Measurements from ENCODE around the gene HEPN1. TPM values are rescaled to one million over a fixed set of nuclear protein-coding genes. Genes with fewer than 3 reads are reported as not detected.

Gene HEPN1
- total RNA-seq, 4 donors from 2014 or later = 0.56 TPM; not detected in 3

- TF ChIP-seq, protein P1, sequence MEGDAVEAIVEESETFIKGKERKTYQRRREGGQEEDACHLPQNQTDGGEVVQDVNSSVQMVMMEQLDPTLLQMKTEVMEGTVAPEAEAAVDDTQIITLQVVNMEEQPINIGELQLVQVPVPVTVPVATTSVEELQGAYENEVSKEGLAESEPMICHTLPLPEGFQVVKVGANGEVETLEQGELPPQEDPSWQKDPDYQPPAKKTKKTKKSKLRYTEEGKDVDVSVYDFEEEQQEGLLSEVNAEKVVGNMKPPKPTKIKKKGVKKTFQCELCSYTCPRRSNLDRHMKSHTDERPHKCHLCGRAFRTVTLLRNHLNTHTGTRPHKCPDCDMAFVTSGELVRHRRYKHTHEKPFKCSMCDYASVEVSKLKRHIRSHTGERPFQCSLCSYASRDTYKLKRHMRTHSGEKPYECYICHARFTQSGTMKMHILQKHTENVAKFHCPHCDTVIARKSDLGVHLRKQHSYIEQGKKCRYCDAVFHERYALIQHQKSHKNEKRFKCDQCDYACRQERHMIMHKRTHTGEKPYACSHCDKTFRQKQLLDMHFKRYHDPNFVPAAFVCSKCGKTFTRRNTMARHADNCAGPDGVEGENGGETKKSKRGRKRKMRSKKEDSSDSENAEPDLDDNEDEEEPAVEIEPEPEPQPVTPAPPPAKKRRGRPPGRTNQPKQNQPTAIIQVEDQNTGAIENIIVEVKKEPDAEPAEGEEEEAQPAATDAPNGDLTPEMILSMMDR (IDR thresholded peaks at IDR 0.05) = no peak
- DNase-seq (ENCODE audit: low spot score) = no peak
- ATAC-seq (ENCODE audit: low FRiP score) = no peak
These were observed 28.2 kb upstream of the HEPN1 start for GRCh38 chr11:124890683-124891372.

DNA sequence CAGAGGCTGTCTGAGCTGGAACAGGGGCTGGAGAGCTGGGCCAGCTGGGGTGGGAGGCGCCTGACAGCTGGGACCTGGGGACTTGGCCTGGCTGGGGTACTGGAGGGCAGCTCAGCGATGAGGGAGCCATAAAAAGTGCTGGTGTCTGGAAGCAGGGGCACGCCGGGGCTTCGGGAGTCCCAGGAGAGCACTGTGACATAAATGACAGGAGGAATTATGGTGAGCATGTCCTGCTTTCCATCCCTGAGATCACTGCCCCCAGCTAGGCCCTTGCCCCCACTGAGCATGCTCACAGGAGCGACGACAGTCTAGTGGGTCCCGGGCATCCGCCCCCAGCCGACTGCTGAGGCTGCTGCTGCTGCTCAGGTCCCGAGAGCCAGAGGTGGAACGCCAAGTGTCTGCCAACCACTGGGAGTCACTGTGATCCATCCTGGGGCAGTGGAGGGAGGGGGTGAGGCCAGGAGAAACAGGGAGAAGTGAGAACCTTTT lies 27.6 kb upstream of the HEPN1 start:
- ATAC-seq (ENCODE audit: low FRiP score) = no peak
- no peak for DNase-seq (ENCODE audit: low spot score)
- TF ChIP-seq, protein P1 (IDR thresholded peaks at IDR 0.05) = no peak

GRCh38 chr11:124892146-124892545 lies 26.9 kb upstream of the HEPN1 start:
- DNase-seq (ENCODE audit: low spot score) = no peak

DNA sequence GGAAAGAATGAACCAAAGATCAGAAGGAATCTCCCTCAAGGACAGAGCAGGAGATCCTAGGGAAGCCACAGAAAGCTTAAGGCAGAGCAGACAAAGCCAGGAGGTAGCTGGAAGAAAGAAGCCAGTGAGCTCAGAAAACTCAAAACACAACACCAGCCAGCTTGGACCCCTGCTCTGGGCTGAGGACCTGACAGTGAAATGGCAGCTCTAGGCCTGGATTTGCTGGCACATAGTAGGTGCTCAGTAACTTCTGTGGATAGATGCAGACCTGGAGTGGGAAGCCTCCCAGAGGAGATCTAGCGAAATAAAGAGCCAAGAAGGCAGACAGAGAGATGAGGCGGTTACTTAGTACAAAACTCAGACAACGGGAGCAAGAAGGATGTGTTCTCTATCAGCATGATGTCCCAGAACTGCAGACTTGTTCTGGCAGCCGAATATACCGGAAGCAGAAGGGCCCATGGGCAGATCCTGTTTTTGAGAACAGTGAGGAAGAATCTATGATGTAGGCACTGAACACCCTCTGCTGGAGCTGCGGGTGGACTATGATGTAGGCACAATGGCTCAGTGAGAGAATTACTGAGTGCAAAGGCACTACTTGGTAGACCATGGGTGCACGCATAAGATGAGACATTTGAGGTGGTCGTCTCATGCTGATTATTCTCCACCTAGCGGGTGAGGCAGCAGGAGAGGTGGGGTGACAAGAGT lies 26.1 kb upstream of the HEPN1 start:
- TF ChIP-seq, protein P1 (IDR thresholded peaks at IDR 0.05) = no peak
- DNase-seq (ENCODE audit: low spot score) = no peak
- no peak for ATAC-seq (ENCODE audit: low FRiP score)

More at GRCh38 chr11:124892146-124892545, 26.9 kb upstream of the HEPN1 start:
- TF ChIP-seq, protein P1 (IDR thresholded peaks at IDR 0.05) = no peak
- no peak for ATAC-seq (ENCODE audit: low FRiP score)

DNA sequence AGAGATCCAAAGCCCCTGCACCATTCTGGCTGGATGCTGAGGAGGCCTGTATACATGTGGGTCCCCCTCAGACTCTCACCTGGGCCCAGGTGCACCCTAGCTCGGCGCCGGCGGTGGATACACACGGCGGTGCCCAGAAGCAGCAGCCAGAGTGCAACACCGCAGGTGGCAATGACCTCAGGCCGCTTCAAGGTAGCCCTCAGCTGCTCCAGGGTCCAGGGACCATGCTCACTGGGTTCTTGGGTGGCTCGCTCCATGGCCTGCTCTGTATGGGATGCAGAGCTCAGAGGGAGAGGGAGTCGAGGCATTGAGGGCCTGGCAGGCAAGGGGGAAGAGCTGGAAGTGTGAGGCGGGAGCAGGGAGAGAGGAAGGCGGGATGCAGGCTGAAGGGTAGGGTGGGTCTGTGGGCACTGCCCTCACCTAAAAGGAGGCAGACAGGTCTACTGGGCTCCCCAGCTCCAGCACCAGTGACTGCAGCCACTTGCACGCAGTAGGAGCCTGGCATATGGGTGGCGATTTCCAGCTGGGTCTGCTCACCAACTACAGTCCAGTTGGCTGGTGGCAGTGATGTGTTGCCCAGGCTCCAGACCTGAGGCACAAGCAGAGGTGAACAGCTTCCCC lies 25.2 kb upstream of the HEPN1 start:
- DNase-seq (ENCODE audit: low spot score) (no peak), ATAC-seq (ENCODE audit: low FRiP score) (no peak)
- TF ChIP-seq, protein P1 (IDR thresholded peaks at IDR 0.05) = no peak

GRCh38 chr11:124894606-124895430 lies 24.2 kb upstream of the HEPN1 start:
- DNase-seq (ENCODE audit: low spot score) = no peak
- ATAC-seq (ENCODE audit: low FRiP score) = no peak
- TF ChIP-seq, protein P1 (IDR thresholded peaks at IDR 0.05) = no peak
